Measurements from ENCODE around the gene KLF5.

DNA sequence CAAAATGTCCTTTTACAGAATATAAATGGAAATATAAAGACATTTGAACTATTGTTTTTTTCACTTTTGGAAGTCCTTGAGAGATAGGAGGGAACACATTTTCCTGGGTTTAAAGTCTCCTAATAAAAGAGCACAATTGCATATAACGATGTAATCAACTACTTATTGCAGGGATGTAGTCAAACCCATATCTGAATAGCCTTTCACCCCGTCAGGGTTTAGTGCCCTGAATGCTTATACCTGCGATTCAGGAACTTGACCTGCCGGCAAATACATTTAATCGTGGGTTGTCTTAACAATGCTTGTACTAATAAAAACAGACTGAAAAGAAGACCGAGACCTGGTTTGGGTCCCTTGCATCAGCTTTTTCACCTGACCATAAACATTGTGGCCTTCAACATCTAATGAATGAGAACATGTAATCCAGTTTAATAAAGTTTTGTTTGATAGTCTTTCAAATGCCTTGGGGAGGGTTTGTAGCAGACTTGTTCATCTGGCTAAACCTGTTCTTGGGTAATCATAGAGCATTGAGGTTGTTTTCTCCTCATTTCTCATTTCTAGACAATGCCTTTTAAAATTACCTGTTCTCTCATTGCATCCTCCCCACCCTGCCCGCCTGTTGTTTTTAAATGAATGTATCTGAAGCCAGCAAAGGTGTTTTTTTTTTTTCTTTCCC is 7.0 kb downstream of the KLF5 start:
- TF ChIP-seq, protein P1, sequence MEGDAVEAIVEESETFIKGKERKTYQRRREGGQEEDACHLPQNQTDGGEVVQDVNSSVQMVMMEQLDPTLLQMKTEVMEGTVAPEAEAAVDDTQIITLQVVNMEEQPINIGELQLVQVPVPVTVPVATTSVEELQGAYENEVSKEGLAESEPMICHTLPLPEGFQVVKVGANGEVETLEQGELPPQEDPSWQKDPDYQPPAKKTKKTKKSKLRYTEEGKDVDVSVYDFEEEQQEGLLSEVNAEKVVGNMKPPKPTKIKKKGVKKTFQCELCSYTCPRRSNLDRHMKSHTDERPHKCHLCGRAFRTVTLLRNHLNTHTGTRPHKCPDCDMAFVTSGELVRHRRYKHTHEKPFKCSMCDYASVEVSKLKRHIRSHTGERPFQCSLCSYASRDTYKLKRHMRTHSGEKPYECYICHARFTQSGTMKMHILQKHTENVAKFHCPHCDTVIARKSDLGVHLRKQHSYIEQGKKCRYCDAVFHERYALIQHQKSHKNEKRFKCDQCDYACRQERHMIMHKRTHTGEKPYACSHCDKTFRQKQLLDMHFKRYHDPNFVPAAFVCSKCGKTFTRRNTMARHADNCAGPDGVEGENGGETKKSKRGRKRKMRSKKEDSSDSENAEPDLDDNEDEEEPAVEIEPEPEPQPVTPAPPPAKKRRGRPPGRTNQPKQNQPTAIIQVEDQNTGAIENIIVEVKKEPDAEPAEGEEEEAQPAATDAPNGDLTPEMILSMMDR (IDR thresholded peaks at IDR 0.05 in 8 of 11, conservative IDR thresholded peaks at IDR 0.05 in 3 of 11), result no peak
- TF ChIP-seq POLR2A (IDR thresholded peaks at IDR 0.05) (no peak), POLR2AphosphoS5 (IDR thresholded peaks at IDR 0.05) (no peak)

All from spleen (tissue), 7 donors.